ENCODE results near the gene DYSF.

DYSF gene

GRCh38 chr2:71564361-71564760 is 111.0 kb downstream of the DYSF start:
- TF ChIP-seq FOXM1 (IDR thresholded peaks at IDR 0.05; ENCODE audit: borderline replicate concordance, low read depth) (no peak), EGR1 (IDR thresholded peaks at IDR 0.05) (no peak), REST (IDR thresholded peaks at IDR 0.05; ENCODE audit: low read depth) (no peak), EP300 (IDR thresholded peaks at IDR 0.05; ENCODE audit: borderline replicate concordance) (no peak), TEAD4 (IDR thresholded peaks at IDR 0.05) (no peak), CREB1 (IDR thresholded peaks at IDR 0.05; ENCODE audit: low read depth) (no peak), YY1 (IDR thresholded peaks at IDR 0.05; ENCODE audit: low read depth) (no peak), CEBPB (IDR thresholded peaks at IDR 0.05) (no peak), ZBTB7A (IDR thresholded peaks at IDR 0.05; ENCODE audit: low read depth) (no peak), NFIC (IDR thresholded peaks at IDR 0.05) (no peak), RAD21 (IDR thresholded peaks at IDR 0.05; ENCODE audit: low read depth) (no peak), TCF12 (IDR thresholded peaks at IDR 0.05; ENCODE audit: low read depth) (no peak)
- TF ChIP-seq, protein P1, sequence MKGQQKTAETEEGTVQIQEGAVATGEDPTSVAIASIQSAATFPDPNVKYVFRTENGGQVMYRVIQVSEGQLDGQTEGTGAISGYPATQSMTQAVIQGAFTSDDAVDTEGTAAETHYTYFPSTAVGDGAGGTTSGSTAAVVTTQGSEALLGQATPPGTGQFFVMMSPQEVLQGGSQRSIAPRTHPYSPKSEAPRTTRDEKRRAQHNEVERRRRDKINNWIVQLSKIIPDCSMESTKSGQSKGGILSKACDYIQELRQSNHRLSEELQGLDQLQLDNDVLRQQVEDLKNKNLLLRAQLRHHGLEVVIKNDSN (IDR thresholded peaks at IDR 0.05), result no peak
- TF ChIP-seq, protein P2, sequence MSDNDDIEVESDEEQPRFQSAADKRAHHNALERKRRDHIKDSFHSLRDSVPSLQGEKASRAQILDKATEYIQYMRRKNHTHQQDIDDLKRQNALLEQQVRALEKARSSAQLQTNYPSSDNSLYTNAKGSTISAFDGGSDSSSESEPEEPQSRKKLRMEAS (IDR thresholded peaks at IDR 0.05), result no peak

- TF ChIP-seq RAD21 (IDR thresholded peaks at IDR 0.05; ENCODE audit: low read depth) (no peak), REST (IDR thresholded peaks at IDR 0.05; ENCODE audit: low read depth) (no peak), TEAD4 (IDR thresholded peaks at IDR 0.05) (no peak)
Observed at GRCh38 chr2:71564790-71565189, 111.4 kb downstream of the DYSF start.

DNA sequence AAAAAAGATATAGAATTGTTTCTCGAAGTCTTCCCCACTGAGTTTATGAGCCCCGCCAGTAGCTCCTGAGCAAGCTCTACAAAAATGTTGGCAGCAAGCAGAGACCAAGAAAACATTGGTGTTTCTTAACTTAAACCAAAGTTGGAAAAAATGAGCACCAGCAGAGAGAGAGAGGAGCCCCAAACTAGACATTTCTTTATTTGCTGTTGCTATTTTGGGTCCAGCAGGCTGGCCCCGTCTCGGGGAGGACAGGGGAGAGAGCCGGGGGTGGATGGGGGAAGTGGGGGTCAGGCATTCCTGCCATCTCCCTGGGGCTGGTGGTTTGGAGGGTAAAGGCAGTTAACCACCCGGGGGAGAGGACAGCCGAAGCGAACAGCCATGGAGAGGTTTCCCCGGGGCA is 113.0 kb downstream of the DYSF start:
- TF ChIP-seq, protein P2 (IDR thresholded peaks at IDR 0.05), result no peak
- no peak for TF ChIP-seq FOXM1 (IDR thresholded peaks at IDR 0.05; ENCODE audit: borderline replicate concordance, low read depth)

GRCh38 chr2:71567625-71568024 is 114.3 kb downstream of the DYSF start:
- TF ChIP-seq, protein P1 (IDR thresholded peaks at IDR 0.05), result no peak
- TF ChIP-seq CEBPB (IDR thresholded peaks at IDR 0.05), result no peak
- TF ChIP-seq FOXM1 (IDR thresholded peaks at IDR 0.05; ENCODE audit: borderline replicate concordance, low read depth), result no peak
- no peak for TF ChIP-seq TCF12 (IDR thresholded peaks at IDR 0.05; ENCODE audit: low read depth)
- TF ChIP-seq TEAD4 (IDR thresholded peaks at IDR 0.05), result no peak
- no peak for TF ChIP-seq CREB1 (IDR thresholded peaks at IDR 0.05; ENCODE audit: low read depth)
- TF ChIP-seq, protein P2 (IDR thresholded peaks at IDR 0.05), result no peak
- no peak for TF ChIP-seq REST (IDR thresholded peaks at IDR 0.05; ENCODE audit: low read depth)

DNA sequence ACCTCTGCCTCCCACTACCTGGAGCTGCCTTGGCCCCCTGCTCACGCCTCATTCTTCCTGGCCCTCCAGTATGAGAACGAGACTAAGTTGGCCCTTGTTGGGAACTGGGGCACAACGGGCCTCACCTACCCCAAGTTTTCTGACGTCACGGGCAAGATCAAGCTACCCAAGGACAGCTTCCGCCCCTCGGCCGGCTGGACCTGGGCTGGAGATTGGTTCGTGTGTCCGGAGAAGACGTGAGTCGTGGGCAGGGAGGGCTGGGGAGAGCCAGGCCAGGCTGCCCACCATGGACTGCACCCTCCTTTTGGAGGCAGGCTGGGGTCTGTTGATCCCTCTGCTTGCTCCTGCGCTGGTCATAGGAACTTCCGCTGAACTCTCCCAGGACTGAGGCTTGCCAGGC is 114.7 kb downstream of the DYSF start:
- TF ChIP-seq ZBTB7A (IDR thresholded peaks at IDR 0.05; ENCODE audit: low read depth), result no peak
- TF ChIP-seq YY1 (IDR thresholded peaks at IDR 0.05; ENCODE audit: low read depth), result no peak
- TF ChIP-seq REST (IDR thresholded peaks at IDR 0.05; ENCODE audit: low read depth), result no peak
- TF ChIP-seq, protein P2 (IDR thresholded peaks at IDR 0.05), result no peak
- TF ChIP-seq NFIC (IDR thresholded peaks at IDR 0.05), result no peak
- no peak for TF ChIP-seq TAF1 (IDR thresholded peaks at IDR 0.05; ENCODE audit: low read depth)
- TF ChIP-seq EGR1 (IDR thresholded peaks at IDR 0.05), result no peak
